Measurements from ENCODE around the gene STK24. TPM values are rescaled to one million over a fixed set of nuclear protein-coding genes. Genes with fewer than 3 reads are reported as not detected.

Gene STK24
- total and polyA plus RNA-seq, 2 of the 4 experiments (the other 2 are of a cell fraction), result 29.2 to 43.4 TPM

DNA sequence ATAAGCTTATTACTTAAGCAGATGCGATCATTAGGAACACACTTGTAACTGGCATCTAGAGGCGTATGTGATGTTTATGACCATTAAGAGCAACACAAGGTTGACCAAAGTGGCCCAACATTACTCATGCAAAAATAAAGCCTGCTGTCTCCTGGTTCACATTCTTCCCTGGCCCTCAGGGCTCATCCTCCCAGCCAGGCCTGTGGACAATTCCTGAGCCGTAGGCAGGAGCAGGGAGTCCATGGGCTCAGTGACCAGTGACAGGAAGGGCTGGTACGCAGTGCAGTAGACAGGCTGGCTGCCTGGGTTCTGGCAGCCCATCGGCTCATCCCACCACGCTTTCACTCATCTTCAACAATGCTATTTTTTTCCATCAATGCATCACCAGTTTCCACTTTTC lies 106.0 kb downstream of the STK24 start:
- CTCF ChIA-PET, result no interaction called here

More for the DNA sequence above, 106.0 kb downstream of the STK24 start:
- DNase-seq (no peak), ATAC-seq (ENCODE audit: low read depth) (no peak)
- no peak overlapping the region for H3K27ac ChIP-seq (ENCODE audit: insufficient read depth, low read length)
- H3K79me1 ChIP-seq (ENCODE audit: low read depth in 1 of 2, low read length in 2 of 2), result peaks cover 26 to 89% of the 10 kb centered on the region in 2 experiments
- peaks cover 26% of the 10 kb centered on the region for H4K20me1 ChIP-seq (ENCODE audit: insufficient read depth, low read length)
- H2AK5ac ChIP-seq (ENCODE audit: low read depth, low read length), result no peak overlapping the region
- H3K14ac ChIP-seq (replicated peaks; ENCODE audit: low read depth, low read length), result no peak overlapping the region
- in situ Hi-C loops (cut with MboI; ENCODE audit: low sequenced_read_pairs) (no loop called here), intact Hi-C loops (cut with micrococcal nuclease) (no loop called here), dilution Hi-C loops (cut with HindIII; ENCODE audit: low sequenced_read_pairs, unreplicated experiment) (loop anchor here (25.0 kb wide), 1 partner anchor 191 kb away; no protein-coding TSS in a partner anchor)
- H3K23ac ChIP-seq (ENCODE audit: low read depth, low read length), result 0 out of 2 replicates have a peak overlapping the region, but pooled peaks have one; percentile 8
- TF ChIP-seq, protein P1, sequence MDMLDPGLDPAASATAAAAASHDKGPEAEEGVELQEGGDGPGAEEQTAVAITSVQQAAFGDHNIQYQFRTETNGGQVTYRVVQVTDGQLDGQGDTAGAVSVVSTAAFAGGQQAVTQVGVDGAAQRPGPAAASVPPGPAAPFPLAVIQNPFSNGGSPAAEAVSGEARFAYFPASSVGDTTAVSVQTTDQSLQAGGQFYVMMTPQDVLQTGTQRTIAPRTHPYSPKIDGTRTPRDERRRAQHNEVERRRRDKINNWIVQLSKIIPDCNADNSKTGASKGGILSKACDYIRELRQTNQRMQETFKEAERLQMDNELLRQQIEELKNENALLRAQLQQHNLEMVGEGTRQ (IDR thresholded peaks at IDR 0.05; ENCODE audit: low read depth, low read length), result no peak
- TF ChIP-seq RCOR1 (IDR thresholded peaks at IDR 0.05; ENCODE audit: insufficient replicate concordance, low read length) (no peak), POLR2A (IDR thresholded peaks at IDR 0.05; ENCODE audit: low read depth, low read length) (no peak), NFE2L2 (IDR thresholded peaks at IDR 0.05; ENCODE audit: low read depth, low read length) (no peak), RAD21 (IDR thresholded peaks at IDR 0.05; ENCODE audit: low read length) (no peak), CHD1 (IDR thresholded peaks at IDR 0.05; ENCODE audit: low read depth, low read length) (no peak), FOS (IDR thresholded peaks at IDR 0.05; ENCODE audit: low read depth, low read length) (no peak), MAZ (IDR thresholded peaks at IDR 0.05; ENCODE audit: borderline replicate concordance, low read depth, low read length) (no peak), RFX5 (IDR thresholded peaks at IDR 0.05; ENCODE audit: low read depth, low read length) (no peak), MAFK (IDR thresholded peaks at IDR 0.05; ENCODE audit: low read depth, low read length) (no peak), BHLHE40 (IDR thresholded peaks at IDR 0.05; ENCODE audit: low read depth, low read length) (no peak), CEBPB (IDR thresholded peaks at IDR 0.05; ENCODE audit: low read depth, low read length) (no peak), SMC3 (IDR thresholded peaks at IDR 0.05; ENCODE audit: low read depth, low read length) (no peak), MXI1 (IDR thresholded peaks at IDR 0.05; ENCODE audit: borderline replicate concordance, low read depth, low read length) (no peak)
- TF ChIP-seq, protein P2, sequence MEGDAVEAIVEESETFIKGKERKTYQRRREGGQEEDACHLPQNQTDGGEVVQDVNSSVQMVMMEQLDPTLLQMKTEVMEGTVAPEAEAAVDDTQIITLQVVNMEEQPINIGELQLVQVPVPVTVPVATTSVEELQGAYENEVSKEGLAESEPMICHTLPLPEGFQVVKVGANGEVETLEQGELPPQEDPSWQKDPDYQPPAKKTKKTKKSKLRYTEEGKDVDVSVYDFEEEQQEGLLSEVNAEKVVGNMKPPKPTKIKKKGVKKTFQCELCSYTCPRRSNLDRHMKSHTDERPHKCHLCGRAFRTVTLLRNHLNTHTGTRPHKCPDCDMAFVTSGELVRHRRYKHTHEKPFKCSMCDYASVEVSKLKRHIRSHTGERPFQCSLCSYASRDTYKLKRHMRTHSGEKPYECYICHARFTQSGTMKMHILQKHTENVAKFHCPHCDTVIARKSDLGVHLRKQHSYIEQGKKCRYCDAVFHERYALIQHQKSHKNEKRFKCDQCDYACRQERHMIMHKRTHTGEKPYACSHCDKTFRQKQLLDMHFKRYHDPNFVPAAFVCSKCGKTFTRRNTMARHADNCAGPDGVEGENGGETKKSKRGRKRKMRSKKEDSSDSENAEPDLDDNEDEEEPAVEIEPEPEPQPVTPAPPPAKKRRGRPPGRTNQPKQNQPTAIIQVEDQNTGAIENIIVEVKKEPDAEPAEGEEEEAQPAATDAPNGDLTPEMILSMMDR (conservative IDR thresholded peaks at IDR 0.05; ENCODE audit: low read depth, low read length), result no peak
- TF ChIP-seq, protein P3, sequence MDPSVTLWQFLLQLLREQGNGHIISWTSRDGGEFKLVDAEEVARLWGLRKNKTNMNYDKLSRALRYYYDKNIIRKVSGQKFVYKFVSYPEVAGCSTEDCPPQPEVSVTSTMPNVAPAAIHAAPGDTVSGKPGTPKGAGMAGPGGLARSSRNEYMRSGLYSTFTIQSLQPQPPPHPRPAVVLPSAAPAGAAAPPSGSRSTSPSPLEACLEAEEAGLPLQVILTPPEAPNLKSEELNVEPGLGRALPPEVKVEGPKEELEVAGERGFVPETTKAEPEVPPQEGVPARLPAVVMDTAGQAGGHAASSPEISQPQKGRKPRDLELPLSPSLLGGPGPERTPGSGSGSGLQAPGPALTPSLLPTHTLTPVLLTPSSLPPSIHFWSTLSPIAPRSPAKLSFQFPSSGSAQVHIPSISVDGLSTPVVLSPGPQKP (IDR thresholded peaks at IDR 0.05; ENCODE audit: borderline replicate concordance, low read depth, low read length), result no peak
- H2BK120ac ChIP-seq (ENCODE audit: low read depth, low read length), result no peak overlapping the region
- H4K8ac ChIP-seq (ENCODE audit: low read depth in 2 of 2, low read length in 2 of 2), result no peak overlapping the region
- no peak overlapping the region for H2BK15ac ChIP-seq (ENCODE audit: low read depth, low read length)
- H2BK20ac ChIP-seq (ENCODE audit: low read depth, low read length), result no peak overlapping the region
- no peak overlapping the region for H3K56ac ChIP-seq (ENCODE audit: extremely low read depth, insufficient read depth, low read length)
- no peak overlapping the region for H3K18ac ChIP-seq (ENCODE audit: low read depth, low read length)
- no peak overlapping the region for H2AK9ac ChIP-seq (replicated peaks; ENCODE audit: low read depth, low read length, poor library complexity)
- no peak overlapping the region for H3K9ac ChIP-seq (ENCODE audit: low read depth, low read length)
- H3K9me3 ChIP-seq (ENCODE audit: control insufficient read depth, insufficient read depth, low read length), result no peaks in the 10 kb centered on the region
- H3K4ac ChIP-seq (ENCODE audit: low read depth, low read length), result no peak overlapping the region
- no peak overlapping the region for H3K4me3 ChIP-seq (ENCODE audit: insufficient read depth, low read depth, low read length)
- peaks cover 3% of the 10 kb centered on the region; the same call in 1 of the 2 replicates for H3K4me1 ChIP-seq (ENCODE audit: control insufficient read depth, insufficient read depth, low read length)
- H2AFZ ChIP-seq (replicated peaks; ENCODE audit: low read length, poor library complexity), result no peak overlapping the region
- H3K4me2 ChIP-seq (ENCODE audit: low read depth, low read length), result no peak overlapping the region
- no TSS peak for BruUV-seq (replicated peaks)
- 89% methylated on average over 4 of the region's 6 CpGs; no CpG with 5 or more reads in 1 of the 2 experiments for WGBS, 2 experiments (ENCODE audit: extremely low coverage in 2 of 2, insufficient read length in 1 of 2)
- no peak overlapping the region for H4K5ac ChIP-seq (ENCODE audit: low read depth, low read length)
- no peak overlapping the region for H4K91ac ChIP-seq (ENCODE audit: insufficient read depth, low read depth, low read length)
- POLR2A ChIA-PET (ENCODE audit: unreplicated experiment), result no interaction called here
- no peak overlapping the region for H2BK5ac ChIP-seq (ENCODE audit: low read depth, low read length, poor library complexity, severe bottlenecking)
- H3K27me3 ChIP-seq (ENCODE audit: control insufficient read depth, insufficient read depth, low read length), result no peaks in the 10 kb centered on the region
- peaks cover 10% of the 10 kb centered on the region for H3K9me1 ChIP-seq (ENCODE audit: insufficient read depth, low read length)
- H3K36me3 ChIP-seq (ENCODE audit: control insufficient read depth, insufficient read depth, low read length), result peaks cover 50% of the 10 kb centered on the region
